IPS-18c (cell line): ENCODE measurements around the gene FFAR3.
"Not testable (repeated sequence)": the region's sequence is repeated elsewhere in the genome, so short reads cannot be mapped to it uniquely, and the experiment has no call there.

Source experiments
- H3K4me3 ChIP-seq: 2 replicates; pipeline ENCODE4 v1.7.0; 2013; ENCODE audit warnings: low read depth, mild to moderate bottlenecking, low read length, moderate library complexity; ENCODE audit not compliant: insufficient read depth
- H3K9me3 ChIP-seq: one replicate; pipeline ENCODE4 v1.6.1; 2013; ENCODE audit warnings: mild to moderate bottlenecking, low read length, moderate library complexity; ENCODE audit not compliant: control insufficient read depth, insufficient read depth

The FFAR3 gene

GRCh38 chr19:35360081-35360480, 1.8 kb downstream of the FFAR3 start:
- H3K4me3 ChIP-seq, H3K9me3 ChIP-seq: not testable (repeated sequence)

- Histone ChIP-seq H3K4me3 (no peak overlapping the region), H3K9me3 (no peaks in the 10 kb centered on the region)
Measured at GRCh38 chr19:35360880-35361420, 2.7 kb downstream of the FFAR3 start.

- H3K4me3 ChIP-seq, result no peak overlapping the region
- H3K9me3 ChIP-seq, result no peaks in the 10 kb centered on the region
Measured at GRCh38 chr19:35362261-35363000, 4.2 kb downstream of the FFAR3 start.

- H3K9me3 ChIP-seq, result no peaks in the 10 kb centered on the region
- H3K4me3 ChIP-seq, result no peak overlapping the region
Measured at GRCh38 chr19:35363001-35363590, 4.8 kb downstream of the FFAR3 start.

- Histone ChIP-seq H3K9me3 (no peaks in the 10 kb centered on the region), H3K4me3 (no peak overlapping the region)
Measured at GRCh38 chr19:35363711-35364425, 5.6 kb downstream of the FFAR3 start.

- no peak overlapping the region for H3K4me3 ChIP-seq
- peaks cover 1% of the 10 kb centered on the region for H3K9me3 ChIP-seq
Measured at GRCh38 chr19:35365303-35365702, 7.0 kb downstream of the FFAR3 start.

- no peak overlapping the region for H3K4me3 ChIP-seq
- peaks cover 2% of the 10 kb centered on the region for H3K9me3 ChIP-seq
Measured at GRCh38 chr19:35368378-35368777, 10.1 kb downstream of the FFAR3 start.

- H3K9me3 ChIP-seq, result peaks cover 2% of the 10 kb centered on the region
- no peak overlapping the region for H3K4me3 ChIP-seq
Measured at GRCh38 chr19:35369522-35369921, 11.3 kb downstream of the FFAR3 start.

- Histone ChIP-seq H3K9me3 (peaks cover 2% of the 10 kb centered on the region), H3K4me3 (no peak within 1 kb of the TSS)
Measured at GRCh38 chr19:35370722-35371121, 12.5 kb downstream of the FFAR3 start, which contains the start of gene GPR42. Gene GPR42, plus strand, starts transcription at chr19:35371068. Its CDS starts 292 bp downstream, at chr19:35371360.

- peaks cover 4% of the 10 kb centered on the region for H3K9me3 ChIP-seq
- no peak overlapping the region for H3K4me3 ChIP-seq
Measured at GRCh38 chr19:35373492-35373891, 15.2 kb downstream of the FFAR3 start.

GRCh38 chr19:35374031-35374430, 15.8 kb downstream of the FFAR3 start:
- not testable (repeated sequence) for H3K4me3 ChIP-seq, H3K9me3 ChIP-seq

GRCh38 chr19:35375505-35376307, 17.4 kb downstream of the FFAR3 start:
- no peak overlapping the region for H3K4me3 ChIP-seq
- H3K9me3 ChIP-seq, result peaks cover 2% of the 10 kb centered on the region

- Histone ChIP-seq H3K9me3 (peaks cover 2% of the 10 kb centered on the region), H3K4me3 (no peak overlapping the region)
Measured at GRCh38 chr19:35377656-35378055, 19.4 kb downstream of the FFAR3 start.

GRCh38 chr19:35378356-35378755, 20.1 kb downstream of the FFAR3 start:
- Histone ChIP-seq H3K4me3 (no peak overlapping the region), H3K9me3 (peaks cover 2% of the 10 kb centered on the region)

- H3K4me3 ChIP-seq, result not testable (repeated sequence)
Measured at GRCh38 chr19:35379545-35379944, 21.3 kb downstream of the FFAR3 start.

GRCh38 chr19:35379992-35380391, 21.7 kb downstream of the FFAR3 start:
- Histone ChIP-seq H3K9me3 (peaks cover 9% of the 10 kb centered on the region), H3K4me3 (no peak overlapping the region)

More at GRCh38 chr19:35379545-35379944, 21.3 kb downstream of the FFAR3 start:
- H3K9me3 ChIP-seq, result not testable (repeated sequence)

- Histone ChIP-seq H3K4me3 (no peak overlapping the region), H3K9me3 (peaks cover 13% of the 10 kb centered on the region)
Measured at GRCh38 chr19:35380450-35381124, 22.3 kb downstream of the FFAR3 start.
